GM10266 (cell line): ENCODE data around the gene CNTN3.

ENCODE experiments used
- DNase-seq: peaks from one replicate; pipeline ENCODE4 v3.0.0; 2012; ENCODE audit errors: extremely low spot score
- TF ChIP-seq, protein P1 (sequence below): IDR thresholded peaks from 2 replicates; pipeline ENCODE4 v1.5.1; 2012; ENCODE audit warnings: mild to moderate bottlenecking, low read depth; ENCODE audit not compliant: control insufficient read depth, insufficient read depth; ENCODE audit errors: missing control alignments

Gene CNTN3

GRCh38 chr3:74643636-74644035, 29.2 kb upstream of the CNTN3 start:
- TF ChIP-seq, protein P1, sequence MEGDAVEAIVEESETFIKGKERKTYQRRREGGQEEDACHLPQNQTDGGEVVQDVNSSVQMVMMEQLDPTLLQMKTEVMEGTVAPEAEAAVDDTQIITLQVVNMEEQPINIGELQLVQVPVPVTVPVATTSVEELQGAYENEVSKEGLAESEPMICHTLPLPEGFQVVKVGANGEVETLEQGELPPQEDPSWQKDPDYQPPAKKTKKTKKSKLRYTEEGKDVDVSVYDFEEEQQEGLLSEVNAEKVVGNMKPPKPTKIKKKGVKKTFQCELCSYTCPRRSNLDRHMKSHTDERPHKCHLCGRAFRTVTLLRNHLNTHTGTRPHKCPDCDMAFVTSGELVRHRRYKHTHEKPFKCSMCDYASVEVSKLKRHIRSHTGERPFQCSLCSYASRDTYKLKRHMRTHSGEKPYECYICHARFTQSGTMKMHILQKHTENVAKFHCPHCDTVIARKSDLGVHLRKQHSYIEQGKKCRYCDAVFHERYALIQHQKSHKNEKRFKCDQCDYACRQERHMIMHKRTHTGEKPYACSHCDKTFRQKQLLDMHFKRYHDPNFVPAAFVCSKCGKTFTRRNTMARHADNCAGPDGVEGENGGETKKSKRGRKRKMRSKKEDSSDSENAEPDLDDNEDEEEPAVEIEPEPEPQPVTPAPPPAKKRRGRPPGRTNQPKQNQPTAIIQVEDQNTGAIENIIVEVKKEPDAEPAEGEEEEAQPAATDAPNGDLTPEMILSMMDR, result no peak
- DNase-seq, result no peak

- no peak for DNase-seq
- TF ChIP-seq, protein P1, result no peak
Measured at GRCh38 chr3:74642876-74643275, 28.4 kb upstream of the CNTN3 start.

DNA sequence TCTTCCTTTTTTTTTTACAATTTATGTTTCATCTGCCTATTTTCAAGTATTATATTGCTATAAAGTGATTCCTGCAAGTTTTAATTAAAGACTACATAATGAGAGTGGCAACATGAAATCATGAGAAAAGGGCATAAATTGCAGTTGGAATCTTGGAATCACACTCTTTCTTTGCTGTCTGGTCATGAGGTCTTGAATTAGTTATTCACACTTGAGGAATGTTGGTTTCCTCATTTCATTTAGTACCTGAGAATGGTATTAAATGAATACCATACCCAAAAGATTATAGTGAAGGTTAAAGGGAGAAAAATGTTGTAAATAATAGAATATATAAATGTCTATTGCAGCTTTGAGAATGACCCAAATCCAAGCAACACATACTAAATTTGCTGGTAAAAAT, 25.8 kb upstream of the CNTN3 start:
- TF ChIP-seq, protein P1, result no peak
- no peak for DNase-seq

- no peak for DNase-seq
- TF ChIP-seq, protein P1, result no peak
Measured at GRCh38 chr3:74639681-74640080, 25.2 kb upstream of the CNTN3 start.

- TF ChIP-seq, protein P1, result no peak
- no peak for DNase-seq
Measured at GRCh38 chr3:74636981-74637380, 22.5 kb upstream of the CNTN3 start.

- DNase-seq, result no peak
- TF ChIP-seq, protein P1, result no peak
Measured at GRCh38 chr3:74633021-74633420, 18.6 kb upstream of the CNTN3 start.

DNA sequence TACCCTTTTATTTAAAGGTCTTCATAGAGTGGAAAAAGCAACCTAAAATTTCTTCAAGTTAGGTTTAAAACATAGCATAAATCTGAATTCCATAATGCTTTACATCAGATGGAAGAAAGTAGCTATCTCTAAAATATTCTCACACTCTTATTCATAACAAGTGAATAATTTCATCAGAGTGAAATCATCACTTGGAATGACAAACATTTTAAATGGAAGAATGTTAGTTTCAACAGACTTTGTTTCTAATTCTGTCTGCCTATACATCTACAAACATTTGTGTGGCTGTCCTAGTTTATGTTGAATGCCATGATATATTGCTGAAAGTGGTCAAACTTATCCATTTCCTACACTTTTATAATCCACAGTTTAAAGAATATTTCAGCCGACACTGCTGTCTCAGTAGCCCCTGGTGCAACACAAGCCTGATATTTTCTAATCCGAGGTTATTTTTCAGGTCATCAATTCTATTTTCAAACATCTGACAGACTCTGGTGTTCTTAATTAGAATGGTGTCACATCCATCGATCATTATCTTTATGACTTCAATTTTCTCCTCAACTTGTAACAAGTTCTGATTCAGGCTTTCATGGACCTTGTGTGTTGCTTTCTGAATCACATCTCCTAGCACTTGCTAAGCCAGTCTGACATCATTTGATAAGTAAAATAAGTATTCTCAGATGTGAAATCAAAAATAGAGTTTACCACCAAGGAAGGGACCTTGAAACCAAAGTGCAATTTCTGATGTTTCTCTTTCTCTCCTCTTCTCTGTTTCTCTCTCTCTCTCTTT, 17.1 kb upstream of the CNTN3 start:
- TF ChIP-seq, protein P1, result no peak
- DNase-seq, result no peak
